ENCODE results near the gene KIAA1328. TPM values are rescaled to one million over a fixed set of nuclear protein-coding genes. Genes with fewer than 3 reads are reported as not detected.

Gene KIAA1328
- total RNA-seq, 4 donors from 2014 or later = 11.3 to 26.1 (median 15.3) TPM

- Histone ChIP-seq H3K27me3 (peaks cover 75% of the 10 kb centered on the region), H3K9me3 (no peaks in the 10 kb centered on the region), H3K4me1 (no peaks in the 10 kb centered on the region), H3K27ac (no peak overlapping the region), H3K4me3 (no peak overlapping the region), H3K36me3 (no peaks in the 10 kb centered on the region)
- WGBS, 2 donors (ENCODE audit: low coverage in 1 of 2) = 0% methylated on average over 1 of the region's 82 CpGs; no CpG with 5 or more reads in 1 of the 2 donors
- no peak for ATAC-seq
- TF ChIP-seq POLR2AphosphoS5 (IDR thresholded peaks at IDR 0.05) (no peak), CTCF (IDR thresholded peaks at IDR 0.05) (no peak), EP300 (IDR thresholded peaks at IDR 0.05) (no peak), POLR2A (IDR thresholded peaks at IDR 0.05) (no peak)
Measured at GRCh38 chr18:37274309-37275236, 445.6 kb downstream of the KIAA1328 start.

- no peak for ATAC-seq
- TF ChIP-seq POLR2AphosphoS5 (IDR thresholded peaks at IDR 0.05) (no peak), POLR2A (IDR thresholded peaks at IDR 0.05) (no peak), CTCF (IDR thresholded peaks at IDR 0.05) (no peak), EP300 (IDR thresholded peaks at IDR 0.05) (no peak)
- no peak overlapping the region for H3K27ac ChIP-seq
- peaks cover 79% of the 10 kb centered on the region for H3K27me3 ChIP-seq
- WGBS, 2 donors (ENCODE audit: low coverage in 1 of 2) = 6 to 23% methylated on average over 10 to 16 of the region's 32 CpGs
- H3K4me1 ChIP-seq = no peaks in the 10 kb centered on the region
- no peak overlapping the region for H3K4me3 ChIP-seq
- H3K9me3 ChIP-seq = no peaks in the 10 kb centered on the region
- no peaks in the 10 kb centered on the region for H3K36me3 ChIP-seq
Measured at GRCh38 chr18:37275237-37275741, 446.4 kb downstream of the KIAA1328 start.

GRCh38 chr18:37276111-37276890, 447.4 kb downstream of the KIAA1328 start:
- no peak for ATAC-seq
- Histone ChIP-seq H3K9me3 (no peaks in the 10 kb centered on the region), H3K4me3 (no peak overlapping the region), H3K27me3 (peaks cover 79% of the 10 kb centered on the region), H3K27ac (no peak overlapping the region), H3K36me3 (no peaks in the 10 kb centered on the region), H3K4me1 (no peaks in the 10 kb centered on the region)
- TF ChIP-seq EP300 (IDR thresholded peaks at IDR 0.05) (no peak), CTCF (IDR thresholded peaks at IDR 0.05) (no peak), POLR2AphosphoS5 (IDR thresholded peaks at IDR 0.05) (no peak), POLR2A (IDR thresholded peaks at IDR 0.05) (no peak)
- 17 to 80% methylated on average over 1 of the region's 10 CpGs for WGBS, 2 donors (ENCODE audit: low coverage in 1 of 2)

- Histone ChIP-seq H3K4me3 (no peak overlapping the region), H3K27me3 (peaks cover 70% of the 10 kb centered on the region), H3K36me3 (no peaks in the 10 kb centered on the region), H3K9me3 (no peaks in the 10 kb centered on the region), H3K27ac (no peak overlapping the region), H3K4me1 (no peaks in the 10 kb centered on the region)
- no peak for ATAC-seq
- 62 to 65% methylated on average over 10 of the region's 10 CpGs for WGBS, 2 donors (ENCODE audit: low coverage in 1 of 2)
- TF ChIP-seq CTCF (IDR thresholded peaks at IDR 0.05) (no peak), POLR2AphosphoS5 (IDR thresholded peaks at IDR 0.05) (no peak), POLR2A (IDR thresholded peaks at IDR 0.05) (no peak), EP300 (IDR thresholded peaks at IDR 0.05) (no peak)
Measured at GRCh38 chr18:37277804-37278203, 448.9 kb downstream of the KIAA1328 start.

Other genes with a start within 250 kb of the KIAA1328 start
- 100 to 1,000 TPM in 1 of 4 donors, 10 to 100 TPM in 3; 56.8 to 226 (median 73.4) TPM for gene TPGS2, start 125 bp upstream of the KIAA1328 start, total RNA-seq